AG09309 (cell line): ENCODE data around the gene KRTAP15-1.

Source experiments
- DNase-seq: peaks from one replicate; pipeline ENCODE4 v3.0.0-alpha.2; 2010; ENCODE audit warnings: low read depth
- H3K4me3 ChIP-seq: 2 replicates; pipeline ENCODE4 v1.5.1; 2011; ENCODE audit warnings: mild to moderate bottlenecking, low read depth, low read length, moderate library complexity; ENCODE audit not compliant: control insufficient read depth
- CTCF ChIP-seq: IDR thresholded peaks from 2 replicates; pipeline ENCODE4 v1.5.1; 2011; ENCODE audit warnings: mild to moderate bottlenecking, low read depth, low read length, inconsistent platforms; ENCODE audit not compliant: insufficient read depth, control insufficient read depth; ENCODE audit errors: missing control alignments

Gene KRTAP15-1

GRCh38 chr21:30482130-30482529, 42.1 kb downstream of the KRTAP15-1 start:
- no peak overlapping the region for H3K4me3 ChIP-seq
- no peak for TF ChIP-seq CTCF
- DNase-seq = no peak

- TF ChIP-seq CTCF = no peak
- DNase-seq = no peak
- H3K4me3 ChIP-seq = no peak overlapping the region
Observed at GRCh38 chr21:30486180-30486579, 46.1 kb downstream of the KRTAP15-1 start.

GRCh38 chr21:30487336-30487735, 47.3 kb downstream of the KRTAP15-1 start, which contains the start of gene KRTAP19-2:
KRTAP19-2 (minus strand) TSS chr21:30487436; CDS start chr21:30487348, 88 bp downstream.
- no peak for DNase-seq
- no peak for TF ChIP-seq CTCF
- no peak within 1 kb of the TSS for H3K4me3 ChIP-seq
